Liver (tissue), 9 donors: ENCODE measurements around the gene STAM2. TPM values are rescaled to one million over a fixed set of nuclear protein-coding genes. Genes with fewer than 3 reads are reported as not detected.

Experiments
- DNase-seq: peaks from one replicate; pipeline ENCODE4 v3.0.0-alpha.2; 2017; ENCODE audit warnings: low spot score
- H3K27ac ChIP-seq, 2 donors: one replicate each; pipeline ENCODE4 v1.7.0; 2013; ENCODE audit warnings: inconsistent platforms in 2 of 2, low read length in 2 of 2, control low read depth in 1 of 2, low read depth in 1 of 2, mild to moderate bottlenecking in 1 of 2
- H3K27me3 ChIP-seq, 4 donors: one replicate each; pipeline versions ENCODE4 v1.6.1 to v1.7.0; 2013; ENCODE audit warnings: low read length in 3 of 4, inconsistent platforms in 1 of 4, mild to moderate bottlenecking in 1 of 4, moderate library complexity in 1 of 4; ENCODE audit not compliant: control insufficient read depth in 4 of 4, insufficient read depth in 4 of 4
- H3K36me3 ChIP-seq, 4 donors: one replicate each; pipeline versions ENCODE4 v1.6.1 to v1.7.0; 2013; ENCODE audit warnings: low read length in 3 of 4, mild to moderate bottlenecking in 3 of 4, low read depth in 1 of 4, moderate library complexity in 1 of 4; ENCODE audit not compliant: control insufficient read depth in 4 of 4, insufficient read depth in 3 of 4
- H3K4me1 ChIP-seq, 4 donors: one replicate each; pipeline versions ENCODE4 v1.6.1 to v1.7.0; 2013; ENCODE audit warnings: low read length in 3 of 4, mild to moderate bottlenecking in 3 of 4, moderate library complexity in 1 of 4; ENCODE audit not compliant: control insufficient read depth in 4 of 4, insufficient read depth in 4 of 4
- H3K4me3 ChIP-seq, 3 donors: one replicate each; pipeline versions ENCODE4 v1.6.1 to v1.7.0; 2013; ENCODE audit warnings: low read length in 3 of 3, control low read depth in 1 of 3, low read depth in 1 of 3, mild to moderate bottlenecking in 1 of 3
- H3K9ac ChIP-seq, 2 donors: one replicate each; pipeline ENCODE4 v1.7.0; 2013; ENCODE audit warnings: low read length in 2 of 2, mild to moderate bottlenecking in 2 of 2, moderate library complexity in 2 of 2, control low read depth in 1 of 2, low read depth in 1 of 2
- H3K9me3 ChIP-seq, 4 donors: one replicate each; pipeline versions ENCODE4 v1.6.1 to v1.7.0; 2013; ENCODE audit warnings: low read length in 3 of 4; ENCODE audit not compliant: control insufficient read depth in 4 of 4
- EGR1 ChIP-seq, 2 donors: IDR thresholded peaks; 2 replicates each; pipeline ENCODE4 v1.6.1; 2016 to 2018; ENCODE audit warnings: antibody characterized with exemption in 2 of 2, low read depth in 2 of 2
- FOXA1 ChIP-seq: IDR thresholded peaks from 2 replicates; pipeline ENCODE4 v1.6.1; 2016; ENCODE audit warnings: antibody characterized with exemption
- FOXA2 ChIP-seq: IDR thresholded peaks from 2 replicates; pipeline ENCODE4 v1.6.1; 2016; ENCODE audit warnings: antibody characterized with exemption
- GABPA ChIP-seq, 2 donors: IDR thresholded peaks in 1 of 2; conservative IDR thresholded peaks in 1 of 2; 2 replicates each; pipeline ENCODE4 v1.6.1; 2016; ENCODE audit warnings: antibody characterized with exemption in 2 of 2, mild to moderate bottlenecking in 1 of 2, moderate library complexity in 1 of 2
- HNF4A ChIP-seq, 2 donors: conservative IDR thresholded peaks; 2 replicates each; pipeline ENCODE4 v1.6.1; 2016; ENCODE audit warnings: antibody characterized with exemption in 2 of 2, mild to moderate bottlenecking in 2 of 2
- HNF4G ChIP-seq: IDR thresholded peaks from 2 replicates; pipeline ENCODE4 v1.6.1; 2016; ENCODE audit warnings: antibody characterized with exemption
- JUND ChIP-seq, 2 donors: IDR thresholded peaks; 2 replicates each; pipeline ENCODE4 v1.6.1; 2016; ENCODE audit warnings: antibody characterized with exemption in 2 of 2
- NR2F2 ChIP-seq: IDR thresholded peaks from 2 replicates; pipeline ENCODE4 v1.6.1; 2016; ENCODE audit warnings: antibody characterized with exemption
- RAD21 ChIP-seq, 2 donors: IDR thresholded peaks; 2 replicates each; pipeline ENCODE4 v1.6.1; 2016; ENCODE audit warnings: antibody characterized with exemption in 2 of 2, mild to moderate bottlenecking in 2 of 2
- RXRA ChIP-seq, 2 donors: IDR thresholded peaks; 2 replicates each; pipeline ENCODE4 v1.6.1; 2017 to 2018; ENCODE audit warnings: antibody characterized with exemption in 2 of 2, mild to moderate bottlenecking in 1 of 2
- SP1 ChIP-seq: IDR thresholded peaks from 2 replicates; pipeline ENCODE4 v1.6.1; 2018; ENCODE audit warnings: antibody characterized with exemption, mild to moderate bottlenecking
- TAF1 ChIP-seq: conservative IDR thresholded peaks from 2 replicates; pipeline ENCODE4 v1.6.1; 2016; ENCODE audit warnings: antibody characterized with exemption, mild to moderate bottlenecking
- YY1 ChIP-seq: IDR thresholded peaks from 2 replicates; pipeline ENCODE4 v1.6.1; 2016; ENCODE audit warnings: antibody characterized with exemption, mild to moderate bottlenecking
- WGBS: extraction: QIAGEN DNeasy Blood & Tissue Kit; methylation state at CpG from one replicate; pipeline ENCODE4 v1.1.7; 2013; 5-methylcytosine and 5-hydroxymethylcytosine counted together
- polyA plus RNA-seq, 2 donors: library from polyadenylated mRNA; stranded (reverse) in 1 of 2; unstranded in 1 of 2; fragments of 200-250 nt in 1 of 2; fragments of >200 nt in 1 of 2; fragmentation: Nextera tagmentation in 1 of 2; extraction: Ambion mirVana in 1 of 2; gene quantifications; one replicate each; pipeline versions ENCODE4 v1.2.1 to v1.2.3, GENCODE V29; 2013 to 2015
- total RNA-seq, 2 donors: library from RNA; depleted of rRNA; stranded (reverse); fragments of >200 nt; gene quantifications; one replicate each; pipeline ENCODE4 v1.2.3, GENCODE V29; 2014
- TF ChIP-seq, protein P1 (sequence below): IDR thresholded peaks from 2 replicates; pipeline ENCODE4 v1.6.1; 2016; ENCODE audit warnings: antibody characterized with exemption
- TF ChIP-seq, protein P2 (sequence below): IDR thresholded peaks from 2 replicates; pipeline ENCODE4 v1.6.1; 2016; ENCODE audit warnings: antibody characterized with exemption
- TF ChIP-seq, protein P3 (sequence below): IDR thresholded peaks from 2 replicates; pipeline ENCODE4 v1.6.1; 2016; ENCODE audit warnings: antibody characterized with exemption
- TF ChIP-seq, protein P4 (sequence below): fragments of 150-350 bp; IDR thresholded peaks from 2 replicates; pipeline ENCODE4 v1.5.1; 2017; ENCODE audit warnings: improper control_type of control experiment, low read depth, low read length; ENCODE audit not compliant: missing input control
- donor health status: healthy.
- donor health status: healthy.
- donor health status: healthy.
- donor health status: healthy.
- donor health status: healthy.

Gene STAM2
- total and polyA plus RNA-seq, 4 donors = 4.0 to 18.0 (median 7.2) TPM

DNA sequence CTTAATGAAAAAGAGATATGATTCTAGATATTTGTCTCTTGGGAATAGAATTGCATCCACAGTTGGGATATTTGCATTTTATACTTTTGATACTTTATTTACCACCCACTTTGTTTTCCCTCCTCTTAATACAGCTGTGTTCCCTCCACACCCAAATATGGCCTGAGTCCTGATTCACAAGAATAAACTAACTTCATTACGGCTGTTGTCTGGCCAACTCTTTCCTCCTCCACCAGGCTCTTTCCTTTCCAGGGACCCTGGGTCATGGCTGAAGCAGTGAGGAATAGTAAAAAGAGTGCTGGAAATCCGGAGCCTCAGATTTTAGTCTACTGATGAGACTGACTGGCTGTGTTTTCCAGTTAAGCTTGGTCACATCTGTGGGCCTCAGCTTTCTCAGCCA, 48.4 kb upstream of the STAM2 start:
- Histone ChIP-seq H3K9ac (no peak overlapping the region), H3K9me3 (no peaks in the 10 kb centered on the region), H3K27me3 (no peaks in the 10 kb centered on the region), H3K27ac (no peak overlapping the region), H3K36me3 (no peaks in the 10 kb centered on the region), H3K4me3 (no peak overlapping the region), H3K4me1 (peaks cover 0 to 5% (median 3%) of the 10 kb centered on the region in 4 donors)
- no peak for DNase-seq
- 70% methylated on average over 2 of the region's 2 CpGs for WGBS
- TF ChIP-seq NR2F2 = peak; percentile 27
- TF ChIP-seq RXRA (IDR thresholded peaks at IDR 0.05) = no peak

DNA sequence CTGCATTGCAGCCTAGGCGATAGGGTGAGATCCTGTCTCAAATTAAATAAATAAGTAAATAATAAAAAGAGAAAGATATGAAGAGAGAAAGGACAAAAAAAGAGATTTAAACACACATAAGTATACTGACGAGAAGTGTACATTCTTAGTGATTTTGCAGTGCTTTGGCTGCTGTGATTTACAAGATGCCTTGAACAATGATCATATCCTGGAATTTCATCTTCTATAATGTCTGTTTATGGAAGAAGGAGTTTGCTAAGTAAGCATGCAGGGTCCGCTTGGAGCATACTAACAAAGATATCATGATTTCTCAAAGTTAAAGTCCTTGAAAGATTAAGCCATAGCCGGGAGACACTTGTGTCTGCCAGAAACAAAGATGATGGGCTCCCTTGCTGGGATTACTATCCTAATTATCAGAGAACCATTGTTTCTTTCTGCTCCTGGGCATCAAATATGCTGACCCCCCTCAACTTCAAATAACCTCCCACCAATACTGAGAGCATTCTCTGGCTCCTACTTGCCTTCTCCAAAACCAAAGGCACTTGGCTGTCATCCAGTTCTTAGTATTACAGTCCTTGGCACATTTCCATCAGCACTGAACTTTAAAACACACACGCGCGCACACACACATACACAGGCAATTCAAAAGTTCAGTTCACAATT, 47.5 kb upstream of the STAM2 start:
- Histone ChIP-seq H3K27ac (no peak overlapping the region), H3K27me3 (no peaks in the 10 kb centered on the region), H3K4me3 (no peak overlapping the region), H3K9me3 (no peaks in the 10 kb centered on the region), H3K36me3 (no peaks in the 10 kb centered on the region), H3K4me1 (peaks cover 0 to 5% (median 3%) of the 10 kb centered on the region in 4 donors), H3K9ac (no peak overlapping the region)
- WGBS = 30% methylated on average over 7 of the region's 7 CpGs
- TF ChIP-seq HNF4A (conservative IDR thresholded peaks at IDR 0.05) (peak; percentile 39 to 47), HNF4G (no peak), EGR1 (IDR thresholded peaks at IDR 0.05; ENCODE audit: low read depth in 2 of 2) (no peak), YY1 (no peak)
- peak; percentile 44 for DNase-seq

DNA sequence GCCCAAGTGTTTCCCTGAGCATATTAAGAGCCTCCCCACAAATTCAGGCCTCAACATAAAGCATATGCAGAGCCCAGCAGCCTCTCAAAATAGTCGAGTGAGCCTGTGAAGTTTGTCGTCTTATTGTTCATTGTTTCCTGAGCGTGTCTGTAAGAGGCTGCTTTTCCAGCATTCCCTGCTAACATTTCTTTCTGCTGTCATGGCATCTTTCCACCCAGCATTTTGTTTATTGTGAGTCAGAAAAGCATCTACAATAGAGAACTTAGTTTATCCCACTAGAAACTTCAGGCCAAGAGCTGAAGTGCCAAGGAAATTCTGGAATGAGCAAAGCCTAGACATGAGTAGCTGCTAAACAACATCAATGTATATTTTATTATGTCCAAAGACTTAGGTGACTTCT, 46.3 kb upstream of the STAM2 start:
- 83% methylated on average over 3 of the region's 3 CpGs for WGBS
- no peaks in the 10 kb centered on the region for H3K9me3 ChIP-seq
- H3K36me3 ChIP-seq = no peaks in the 10 kb centered on the region
- H3K27ac ChIP-seq = no peak overlapping the region
- H3K4me3 ChIP-seq = no peak overlapping the region
- DNase-seq = no peak
- TF ChIP-seq, protein P1, sequence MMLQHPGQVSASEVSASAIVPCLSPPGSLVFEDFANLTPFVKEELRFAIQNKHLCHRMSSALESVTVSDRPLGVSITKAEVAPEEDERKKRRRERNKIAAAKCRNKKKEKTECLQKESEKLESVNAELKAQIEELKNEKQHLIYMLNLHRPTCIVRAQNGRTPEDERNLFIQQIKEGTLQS = no peak
- TF ChIP-seq JUND (IDR thresholded peaks at IDR 0.05) (no peak), FOXA1 (no peak)
- TF ChIP-seq, protein P2, sequence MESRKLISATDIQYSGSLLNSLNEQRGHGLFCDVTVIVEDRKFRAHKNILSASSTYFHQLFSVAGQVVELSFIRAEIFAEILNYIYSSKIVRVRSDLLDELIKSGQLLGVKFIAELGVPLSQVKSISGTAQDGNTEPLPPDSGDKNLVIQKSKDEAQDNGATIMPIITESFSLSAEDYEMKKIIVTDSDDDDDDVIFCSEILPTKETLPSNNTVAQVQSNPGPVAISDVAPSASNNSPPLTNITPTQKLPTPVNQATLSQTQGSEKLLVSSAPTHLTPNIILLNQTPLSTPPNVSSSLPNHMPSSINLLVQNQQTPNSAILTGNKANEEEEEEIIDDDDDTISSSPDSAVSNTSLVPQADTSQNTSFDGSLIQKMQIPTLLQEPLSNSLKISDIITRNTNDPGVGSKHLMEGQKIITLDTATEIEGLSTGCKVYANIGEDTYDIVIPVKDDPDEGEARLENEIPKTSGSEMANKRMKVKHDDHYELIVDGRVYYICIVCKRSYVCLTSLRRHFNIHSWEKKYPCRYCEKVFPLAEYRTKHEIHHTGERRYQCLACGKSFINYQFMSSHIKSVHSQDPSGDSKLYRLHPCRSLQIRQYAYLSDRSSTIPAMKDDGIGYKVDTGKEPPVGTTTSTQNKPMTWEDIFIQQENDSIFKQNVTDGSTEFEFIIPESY = no peak
- no peak overlapping the region for H3K9ac ChIP-seq
- no peaks in the 10 kb centered on the region for H3K27me3 ChIP-seq
- H3K4me1 ChIP-seq = peaks cover 0 to 5% (median 3%) of the 10 kb centered on the region in 4 donors

DNA sequence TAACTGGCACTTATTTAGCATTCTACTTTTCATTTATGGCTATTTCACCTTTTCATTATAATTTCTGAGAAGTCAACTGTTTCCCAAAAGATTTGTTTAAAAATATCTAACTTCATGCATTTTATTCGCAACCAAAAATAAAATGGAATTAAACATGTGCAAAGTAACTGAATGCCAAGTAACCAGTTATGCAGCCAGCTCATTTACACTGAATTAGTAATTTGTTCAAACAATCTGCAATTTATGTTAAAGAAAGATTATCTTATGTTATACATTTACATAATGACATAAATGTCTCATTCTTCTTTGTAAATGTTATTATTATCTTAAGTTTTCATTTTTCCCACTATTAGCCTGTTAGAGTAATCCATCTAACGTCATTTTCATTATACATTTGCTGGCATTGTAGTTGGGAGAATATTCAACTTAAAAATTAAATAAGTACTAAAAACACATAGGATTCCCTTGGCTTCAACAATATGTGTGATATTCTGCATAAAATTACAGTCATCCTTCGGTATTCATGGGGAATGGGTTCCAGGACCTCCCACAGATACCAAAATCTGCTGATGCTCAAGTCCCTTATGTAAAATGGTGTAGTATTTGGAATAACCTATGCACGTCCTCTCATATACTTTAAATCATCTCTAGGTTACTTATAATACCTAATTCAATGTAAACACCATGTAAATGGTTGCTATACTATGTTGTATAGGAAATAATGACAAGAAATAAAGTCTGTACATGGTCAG, 43.7 kb upstream of the STAM2 start:
- peaks cover 0 to 5% (median 3%) of the 10 kb centered on the region in 4 donors for H3K4me1 ChIP-seq
- no peak overlapping the region for H3K27ac ChIP-seq
- no peak for DNase-seq
- no peaks in the 10 kb centered on the region for H3K36me3 ChIP-seq
- no peaks in the 10 kb centered on the region for H3K27me3 ChIP-seq
- H3K4me3 ChIP-seq = no peak overlapping the region
- WGBS = 87% methylated on average over 4 of the region's 4 CpGs
- H3K9ac ChIP-seq = no peak overlapping the region
- no peaks in the 10 kb centered on the region for H3K9me3 ChIP-seq
- TF ChIP-seq NR2F2 (no peak), FOXA2 (no peak), JUND (IDR thresholded peaks at IDR 0.05) (no peak), RAD21 (IDR thresholded peaks at IDR 0.05) (no peak), SP1 (no peak), TAF1 (no peak), HNF4G (no peak), GABPA (IDR thresholded peaks at IDR 0.05 in 1 of 2, conservative IDR thresholded peaks at IDR 0.05 in 1 of 2) (no peak)
- TF ChIP-seq, protein P1 = no peak
- TF ChIP-seq, protein P3, sequence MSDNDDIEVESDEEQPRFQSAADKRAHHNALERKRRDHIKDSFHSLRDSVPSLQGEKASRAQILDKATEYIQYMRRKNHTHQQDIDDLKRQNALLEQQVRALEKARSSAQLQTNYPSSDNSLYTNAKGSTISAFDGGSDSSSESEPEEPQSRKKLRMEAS = no peak
- TF ChIP-seq, protein P4, sequence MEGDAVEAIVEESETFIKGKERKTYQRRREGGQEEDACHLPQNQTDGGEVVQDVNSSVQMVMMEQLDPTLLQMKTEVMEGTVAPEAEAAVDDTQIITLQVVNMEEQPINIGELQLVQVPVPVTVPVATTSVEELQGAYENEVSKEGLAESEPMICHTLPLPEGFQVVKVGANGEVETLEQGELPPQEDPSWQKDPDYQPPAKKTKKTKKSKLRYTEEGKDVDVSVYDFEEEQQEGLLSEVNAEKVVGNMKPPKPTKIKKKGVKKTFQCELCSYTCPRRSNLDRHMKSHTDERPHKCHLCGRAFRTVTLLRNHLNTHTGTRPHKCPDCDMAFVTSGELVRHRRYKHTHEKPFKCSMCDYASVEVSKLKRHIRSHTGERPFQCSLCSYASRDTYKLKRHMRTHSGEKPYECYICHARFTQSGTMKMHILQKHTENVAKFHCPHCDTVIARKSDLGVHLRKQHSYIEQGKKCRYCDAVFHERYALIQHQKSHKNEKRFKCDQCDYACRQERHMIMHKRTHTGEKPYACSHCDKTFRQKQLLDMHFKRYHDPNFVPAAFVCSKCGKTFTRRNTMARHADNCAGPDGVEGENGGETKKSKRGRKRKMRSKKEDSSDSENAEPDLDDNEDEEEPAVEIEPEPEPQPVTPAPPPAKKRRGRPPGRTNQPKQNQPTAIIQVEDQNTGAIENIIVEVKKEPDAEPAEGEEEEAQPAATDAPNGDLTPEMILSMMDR = no peak
